Heart left ventricle (tissue), 16 donors: ENCODE data around the gene PDE5A. TPM values are rescaled to one million over a fixed set of nuclear protein-coding genes. Genes with fewer than 3 reads are reported as not detected.
A peak's percentile ranks its signal among the peaks of the same experiment; 100 is the strongest.

ENCODE experiments used
- ATAC-seq, 4 donors: fragments of 200-7000 bp; cut with Tn5 transposase; one replicate each; pipeline ENCODE4 v1.9.1; 2020 to 2022; ENCODE audit warnings: moderate library complexity in 4 of 4, mild to moderate bottlenecking in 3 of 4, moderate number of reproducible peaks in 1 of 4
- DNase-seq, 5 donors: peaks; one replicate each; pipeline ENCODE4 v3.0.0-alpha.2; 2020
- H3K27ac ChIP-seq, 12 donors: fragments of 200-600 bp; sonication (generic) in 4 of 12; one replicate each; pipeline versions ENCODE4 v1.5.0 to v1.8.0; 2016 to 2022; ENCODE audit warnings: mild to moderate bottlenecking in 2 of 12
- H3K27me3 ChIP-seq, 9 donors: fragments of 200-600 bp; sonication (generic) in 2 of 9; one replicate each; pipeline versions ENCODE4 v1.5.1 to v1.8.0; 2016 to 2022; ENCODE audit warnings: mild to moderate bottlenecking in 3 of 9
- H3K36me3 ChIP-seq, 9 donors: fragments of 200-600 bp; sonication (generic) in 2 of 9; one replicate each; pipeline versions ENCODE4 v1.5.0 to v1.8.0; 2018 to 2022; ENCODE audit warnings: mild to moderate bottlenecking in 2 of 9
- H3K4me1 ChIP-seq, 12 donors: fragments of 200-600 bp; sonication (generic) in 4 of 12; one replicate each; pipeline versions ENCODE4 v1.5.0 to v1.8.0; 2016 to 2022; ENCODE audit warnings: mild to moderate bottlenecking in 3 of 12
- H3K4me3 ChIP-seq, 12 donors: fragments of 200-600 bp; sonication (generic) in 4 of 12; one replicate each; pipeline versions ENCODE4 v1.5.0 to v1.8.0; 2017 to 2022; ENCODE audit warnings: mild to moderate bottlenecking in 9 of 12, moderate library complexity in 4 of 12
- H3K9me3 ChIP-seq, 12 donors: fragments of 200-600 bp; sonication (generic) in 4 of 12; one replicate each; pipeline versions ENCODE4 v1.5.0 to v1.8.0; 2016 to 2022; ENCODE audit warnings: mild to moderate bottlenecking in 1 of 12
- POLR2A ChIP-seq, 2 donors: fragments of 450-650 bp; IDR thresholded peaks; one replicate each; pipeline ENCODE4 v1.6.1; 2017; ENCODE audit warnings: antibody characterized with exemption in 2 of 2, mild to moderate bottlenecking in 2 of 2, moderate library complexity in 2 of 2
- WGBS, 4 donors: extraction: QIAGEN DNeasy Blood & Tissue Kit in 2 of 4; methylation state at CpG; one replicate each; pipeline versions ENCODE4 v1.1.5 to v1.1.7; 2013 to 2018; 5-methylcytosine and 5-hydroxymethylcytosine counted together
- intact Hi-C, 10 donors: fragments of 100-400 bp; cut with DNase I; formaldehyde crosslinking; loops; one replicate each; pipeline versions ENCODE4 v1.11.1 to v1.14.2; 2022
- polyA plus RNA-seq, 2 donors: library from polyadenylated mRNA; stranded (reverse); fragments of 200-250 nt; gene quantifications; one replicate each; pipeline ENCODE4 v1.2.3, GENCODE V29; 2013
- total RNA-seq, 9 donors: library from RNA; depleted of rRNA in 2 of 9; stranded (reverse); fragments of >200 nt in 2 of 9; fragmentation: NEBNext Ultra II Directional in 3 of 9; extraction: Animal tissue kit (Norgen Biotek cat#: 25700) in 3 of 9; gene quantifications; one replicate each; pipeline versions ENCODE4 v1.1.0 to v1.2.4, GENCODE V29; 2016 to 2023
- TF ChIP-seq, protein P1 (sequence below), 12 donors: fragments of 200-600 bp; sonication (generic) in 4 of 12; IDR thresholded peaks; one replicate each; pipeline versions ENCODE4 v1.5.0 to v1.8.0; 2018 to 2022; ENCODE audit warnings: antibody characterized with exemption in 12 of 12, mild to moderate bottlenecking in 5 of 12
- donor health status: ischemic (EF 13 %, LVEDD 7.1; RV severe dilation, severe dysfunction).
- donor health status: healthy with polysubstance abuse.
- donor health status: DM: no; HTN: yes; CAD: no.
- donor health status: DM: no; HTN: no; CAD: no.
- donor health status: ischemic (EF 25% LVEDD 6.9; RV normal size, moderate dysfunction).
- donor health status: ischemic (EF 25% LVEDD 5.7; RV mildly dilated, moderate dysfunction).
- donor health status: healthy.
- donor health status: DM: yes; HTN: yes; CAD: no.
- donor health status: ischemic (EF 35%, LVEDD 5.7; RV mildly dilated, moderate dysfunction).
- donor health status: nonischemic (EF 11% LVEDD 7.7; RV severe dilation, severe dysfunction).
- donor health status: DM: yes; HTN: yes; CAD: no.
- donor health status: PGD.
- donor health status: ischemic (EF 29% LVEDD 5.4; RV normal size, mild dysfunction).
- donor health status: nonischemic (EF 23%, LVEDD 6.1; RV moderate dilation, normal function).

The PDE5A gene
- total and polyA plus RNA-seq, 11 donors, result 1.6 to 20.6 (median 7.3) TPM

DNA sequence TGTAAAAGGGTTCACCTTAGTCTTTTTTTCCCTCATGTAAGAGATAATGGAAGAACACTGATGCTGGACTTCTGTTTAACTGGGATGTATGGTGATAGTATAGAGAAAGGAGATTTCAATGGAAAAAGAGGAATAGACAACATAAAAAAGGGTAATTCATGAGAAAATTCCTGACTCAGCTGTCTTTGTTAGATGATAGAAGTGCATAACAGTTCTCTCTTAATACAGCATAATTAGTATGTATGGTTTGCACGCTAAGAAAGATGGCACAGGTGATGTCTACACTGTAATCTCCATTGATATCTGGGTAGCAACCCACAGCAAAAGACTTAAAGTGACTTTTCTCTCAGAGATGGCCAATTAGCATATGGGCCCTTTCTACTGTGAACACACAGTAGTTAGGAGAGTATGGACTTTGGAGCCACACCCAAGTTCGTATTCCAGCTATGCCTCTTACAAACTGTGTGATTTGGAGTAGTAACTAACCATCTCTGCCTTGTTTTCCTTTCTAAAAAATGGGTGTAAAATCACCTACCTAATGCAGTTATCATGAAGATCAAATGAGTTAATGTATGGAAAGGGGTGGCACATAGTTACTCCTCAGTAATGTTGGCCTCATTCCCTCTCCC is 149.3 kb downstream of the PDE5A start:
- intact Hi-C loops, result no loop called here
- TF ChIP-seq, protein P1, sequence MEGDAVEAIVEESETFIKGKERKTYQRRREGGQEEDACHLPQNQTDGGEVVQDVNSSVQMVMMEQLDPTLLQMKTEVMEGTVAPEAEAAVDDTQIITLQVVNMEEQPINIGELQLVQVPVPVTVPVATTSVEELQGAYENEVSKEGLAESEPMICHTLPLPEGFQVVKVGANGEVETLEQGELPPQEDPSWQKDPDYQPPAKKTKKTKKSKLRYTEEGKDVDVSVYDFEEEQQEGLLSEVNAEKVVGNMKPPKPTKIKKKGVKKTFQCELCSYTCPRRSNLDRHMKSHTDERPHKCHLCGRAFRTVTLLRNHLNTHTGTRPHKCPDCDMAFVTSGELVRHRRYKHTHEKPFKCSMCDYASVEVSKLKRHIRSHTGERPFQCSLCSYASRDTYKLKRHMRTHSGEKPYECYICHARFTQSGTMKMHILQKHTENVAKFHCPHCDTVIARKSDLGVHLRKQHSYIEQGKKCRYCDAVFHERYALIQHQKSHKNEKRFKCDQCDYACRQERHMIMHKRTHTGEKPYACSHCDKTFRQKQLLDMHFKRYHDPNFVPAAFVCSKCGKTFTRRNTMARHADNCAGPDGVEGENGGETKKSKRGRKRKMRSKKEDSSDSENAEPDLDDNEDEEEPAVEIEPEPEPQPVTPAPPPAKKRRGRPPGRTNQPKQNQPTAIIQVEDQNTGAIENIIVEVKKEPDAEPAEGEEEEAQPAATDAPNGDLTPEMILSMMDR (IDR thresholded peaks at IDR 0.05), result no peak
- no peak for TF ChIP-seq POLR2A (IDR thresholded peaks at IDR 0.05)
- H3K9me3 ChIP-seq, result no peaks in the 10 kb centered on the region
- peaks cover 0 to 44% (median 25%) of the 10 kb centered on the region in 9 donors for H3K36me3 ChIP-seq
- no peaks in the 10 kb centered on the region for H3K27me3 ChIP-seq
- H3K4me3 ChIP-seq, result no peak overlapping the region
- no peak overlapping the region for H3K27ac ChIP-seq
- ATAC-seq (no peak), DNase-seq (no peak)
- H3K4me1 ChIP-seq, result peaks cover 0 to 13% (median 0%) of the 10 kb centered on the region in 12 donors
- WGBS, 4 donors, result 93 to 100% (median 99%) methylated on average over 2 of the region's 2 CpGs

DNA sequence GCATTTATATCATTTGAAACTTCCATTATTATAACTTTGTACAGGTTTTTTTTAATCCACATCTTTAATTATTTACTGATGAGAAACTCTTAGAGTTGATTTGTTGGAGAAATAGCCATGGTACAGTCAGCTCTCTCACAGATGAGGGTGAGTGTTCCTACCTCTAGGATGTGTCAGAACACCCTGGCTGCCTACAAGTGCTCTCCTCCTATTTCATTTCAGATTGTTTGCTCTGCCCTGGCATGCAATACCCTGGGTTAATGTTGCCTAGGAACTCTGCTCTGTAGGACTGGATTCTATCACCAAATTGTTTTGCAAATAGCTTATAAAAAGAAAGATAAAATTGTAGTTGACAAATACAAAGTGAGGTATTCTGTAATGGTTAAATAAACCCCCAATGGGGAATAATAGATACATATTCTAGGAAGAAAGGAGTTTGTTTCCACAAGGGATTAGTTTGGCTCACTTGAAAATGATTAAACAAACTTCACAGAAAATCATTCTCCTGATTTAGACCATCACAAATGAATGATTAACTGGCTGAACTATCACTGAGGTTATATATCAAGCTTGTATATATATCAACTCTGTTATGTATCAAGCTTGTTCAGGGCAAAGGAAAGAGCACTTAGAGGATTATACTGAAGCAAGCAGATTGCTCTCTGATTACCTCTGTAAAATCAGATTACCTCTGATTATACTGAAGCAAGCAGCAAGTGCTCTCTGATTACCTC is 150.0 kb downstream of the PDE5A start:
- no peak for DNase-seq
- H3K4me3 ChIP-seq, result no peak overlapping the region
- H3K36me3 ChIP-seq, result peaks cover 0 to 49% (median 32%) of the 10 kb centered on the region in 9 donors
- H3K27ac ChIP-seq, result peak overlapping the region in 2 of 12 donors; percentile 53 to 56
- H3K27me3 ChIP-seq, result no peaks in the 10 kb centered on the region
- ATAC-seq, result peak; percentile 74 to 90 (median 82)
- intact Hi-C loops, result no loop called here
- TF ChIP-seq, protein P1 (IDR thresholded peaks at IDR 0.05), result no peak
- no peak for TF ChIP-seq POLR2A (IDR thresholded peaks at IDR 0.05)
- H3K4me1 ChIP-seq, result peaks cover 0 to 13% (median 0%) of the 10 kb centered on the region in 12 donors
- H3K9me3 ChIP-seq, result no peaks in the 10 kb centered on the region

- peak; percentile 51 to 85 (median 68) for ATAC-seq
- peaks cover 0 to 59% (median 40%) of the 10 kb centered on the region in 9 donors for H3K36me3 ChIP-seq
These were observed 151.1 kb downstream of the PDE5A start for GRCh38 chr4:119477412-119478053.

More at GRCh38 chr4:119477412-119478053, 151.1 kb downstream of the PDE5A start:
- H3K27me3 ChIP-seq, result no peaks in the 10 kb centered on the region
- H3K4me1 ChIP-seq, result peaks cover 0 to 13% (median 0%) of the 10 kb centered on the region in 12 donors
- TF ChIP-seq, protein P1 (IDR thresholded peaks at IDR 0.05), result no peak
- no peak for TF ChIP-seq POLR2A (IDR thresholded peaks at IDR 0.05)
- H3K4me3 ChIP-seq, result no peak overlapping the region
- no peaks in the 10 kb centered on the region for H3K9me3 ChIP-seq
- intact Hi-C loops, result no loop called here
- H3K27ac ChIP-seq, result peak overlapping the region in 5 of 12 donors; percentile 36 to 56 (median 55)
- no peak for DNase-seq
